CD14-positive monocyte (primary cell): ENCODE results near the gene DMXL2. TPM values are rescaled to one million over a fixed set of nuclear protein-coding genes. Genes with fewer than 3 reads are reported as not detected.

Experiments used
- DNase-seq, 3 donors: peaks; one replicate each; pipeline ENCODE4 v3.0.0-alpha.2; 2011 to 2022
- H2AFZ ChIP-seq: 2 replicates; pipeline ENCODE4 v1.6.0; 2012; ENCODE audit warnings: mild to moderate bottlenecking, low read depth, low read length, inconsistent platforms; ENCODE audit not compliant: insufficient read depth, poor library complexity, severe bottlenecking
- H3K27ac ChIP-seq, 2 donors: 1 replicate in 1 of 2; 2 replicates in 1 of 2; pipeline ENCODE4 v1.5.1; 2012 to 2013; ENCODE audit warnings: low read length in 2 of 2, control low read depth in 1 of 2, inconsistent platforms in 1 of 2, low read depth in 1 of 2, mild to moderate bottlenecking in 1 of 2
- H3K27me3 ChIP-seq, 2 donors: one replicate each; pipeline versions ENCODE4 v1.6.0 to v1.6.1; 2011 to 2013; ENCODE audit warnings: low read length in 2 of 2; ENCODE audit not compliant: control insufficient read depth in 2 of 2, insufficient read depth in 2 of 2
- H3K36me3 ChIP-seq, 2 donors: replicated peaks in 1 of 2; 1 replicate in 1 of 2; 2 replicates in 1 of 2; pipeline versions ENCODE4 v1.5.1 to v1.6.1; 2012 to 2013; ENCODE audit warnings: low read length in 2 of 2, control low read depth in 1 of 2, inconsistent platforms in 1 of 2, mild to moderate bottlenecking in 1 of 2; ENCODE audit not compliant: insufficient read depth in 2 of 2, control insufficient read depth in 1 of 2
- H3K4me1 ChIP-seq, 2 donors: 1 replicate in 1 of 2; 2 replicates in 1 of 2; pipeline versions ENCODE4 v1.5.1 to v1.6.1; 2012 to 2013; ENCODE audit warnings: low read length in 2 of 2, control low read depth in 1 of 2, inconsistent platforms in 1 of 2, mild to moderate bottlenecking in 1 of 2, moderate library complexity in 1 of 2; ENCODE audit not compliant: insufficient read depth in 2 of 2, control insufficient read depth in 1 of 2
- H3K4me2 ChIP-seq: replicated peaks from 2 replicates; pipeline ENCODE3; 2012; ENCODE audit warnings: low read length, moderate library complexity, mild to moderate bottlenecking; ENCODE audit not compliant: poor library complexity, severe bottlenecking; ENCODE audit errors: extremely low read depth
- H3K4me3 ChIP-seq, 3 experiments: fragments of 200-600 bp in 1 of 3; sonication (generic) in 1 of 3; replicated peaks in 1 of 3; 1 replicate in 2 of 3; 2 replicates in 1 of 3; pipeline ENCODE4 v1.5.1; 2011 to 2013; ENCODE audit warnings: low read length in 3 of 3, mild to moderate bottlenecking in 3 of 3, control low read depth in 2 of 3, low read depth in 2 of 3, inconsistent platforms in 1 of 3, moderate library complexity in 1 of 3
- H3K79me2 ChIP-seq: 2 replicates; pipeline ENCODE4 v1.6.0; 2012; ENCODE audit warnings: mild to moderate bottlenecking, control low read depth, inconsistent platforms, low read length, moderate library complexity; ENCODE audit not compliant: insufficient read depth
- H3K9ac ChIP-seq: 2 replicates; pipeline ENCODE4 v1.6.0; 2017; ENCODE audit warnings: low read length, mild to moderate bottlenecking; ENCODE audit not compliant: insufficient read depth, poor library complexity, severe bottlenecking
- H3K9me3 ChIP-seq, 2 donors: replicated peaks in 1 of 2; 1 replicate in 1 of 2; 2 replicates in 1 of 2; pipeline versions ENCODE4 v1.5.1 to v1.6.1; 2012 to 2013; ENCODE audit warnings: low read length in 2 of 2, control low read depth in 1 of 2; ENCODE audit not compliant: control insufficient read depth in 1 of 2, insufficient read depth in 1 of 2
- H4K20me1 ChIP-seq: 2 replicates; pipeline ENCODE4 v1.6.0; 2012; ENCODE audit warnings: mild to moderate bottlenecking, low read length, control low read depth, moderate library complexity; ENCODE audit not compliant: insufficient read depth
- H3K27ac Mint-ChIP-seq, 7 donors: one replicate each; pipeline ENCODE4 v1.8.0; 2020; ENCODE audit warnings: mild to moderate bottlenecking in 7 of 7, mixed read lengths in 7 of 7, moderate library complexity in 6 of 7, inconsistent platforms in 2 of 7
- H3K27me3 Mint-ChIP-seq, 3 donors: one replicate each; pipeline ENCODE4 v1.8.0; 2021 to 2022; ENCODE audit warnings: low read depth in 3 of 3, mild to moderate bottlenecking in 3 of 3, mixed read lengths in 3 of 3, moderate library complexity in 3 of 3, inconsistent platforms in 1 of 3
- H3K36me3 Mint-ChIP-seq, 2 donors: one replicate each; pipeline ENCODE4 v1.8.0; 2020; ENCODE audit warnings: mixed read lengths in 2 of 2, inconsistent platforms in 1 of 2, mild to moderate bottlenecking in 1 of 2
- H3K4me1 Mint-ChIP-seq: one replicate; pipeline ENCODE4 v1.8.0; 2020; ENCODE audit warnings: mild to moderate bottlenecking, mixed read lengths
- H3K4me3 Mint-ChIP-seq, 2 donors: one replicate each; pipeline ENCODE4 v1.8.0; 2020; ENCODE audit warnings: mild to moderate bottlenecking in 2 of 2, mixed read lengths in 2 of 2, moderate library complexity in 1 of 2
- H3K9me3 Mint-ChIP-seq, 7 donors: one replicate each; pipeline ENCODE4 v1.8.0; 2020 to 2022; ENCODE audit warnings: mixed read lengths in 7 of 7, mild to moderate bottlenecking in 6 of 7, moderate library complexity in 6 of 7, inconsistent platforms in 2 of 7
- WGBS: methylation state at CpG from one replicate; pipeline ENCODE4 v1.1.5; 2013; ENCODE audit warnings: missing lambda C conversion rate; ENCODE audit not compliant: insufficient coverage; 5-methylcytosine and 5-hydroxymethylcytosine counted together
- intact Hi-C, 2 donors: fragments of 100-400 bp; cut with micrococcal nuclease; formaldehyde crosslinking; loops; one replicate each; pipeline versions ENCODE4 v1.15.0 to v1.15.1; 2023
- polyA plus RNA-seq, 3 donors: library from polyadenylated mRNA; depleted of rRNA in 1 of 3; unstranded in 2 of 3; stranded (reverse) in 1 of 3; fragments of 300-500 nt in 2 of 3; fragments of >200 nt in 1 of 3; fragmentation: Illumina TruSeq in 2 of 3; gene quantifications; 1 replicate in 2 of 3; 2 replicates in 1 of 3; pipeline ENCODE4 v1.2.3, GENCODE V29; 2012 to 2021
- TF ChIP-seq, protein P1 (sequence below): fragments of 200-600 bp; IDR thresholded peaks from one replicate; pipeline ENCODE4 v1.8.0; 2022; ENCODE audit warnings: antibody characterized with exemption, mild to moderate bottlenecking

The DMXL2 gene
- polyA plus RNA-seq, 3 donors, result 29.1 to 449 (median 45.5) TPM

- intact Hi-C loops, result loop anchor here in 1 of 2 donors (5.0 kb wide), 1 partner anchor 238 kb away; no protein-coding TSS in a partner anchor
- Histone ChIP-seq H2AFZ (no peak overlapping the region), H3K27ac (no peak overlapping the region), H4K20me1 (peaks cover 50% of the 10 kb centered on the region), H3K4me1 (peaks cover 2 to 6% of the 10 kb centered on the region in 2 donors), H3K36me3 (peaks cover 75 to 94% of the 10 kb centered on the region in 2 donors), H3K9ac (no peak overlapping the region), H3K4me2 (no peak overlapping the region), H3K79me2 (no peaks in the 10 kb centered on the region), H3K9me3 (no peaks in the 10 kb centered on the region), H3K27me3 (no peaks in the 10 kb centered on the region), H3K4me3 (no peak overlapping the region)
- H3K27me3 Mint-ChIP-seq, result peaks cover 0 to 1% (median 0%) of the 10 kb centered on the region in 3 donors
- DNase-seq, result no peak
- H3K4me1 Mint-ChIP-seq, result peaks cover 10% of the 10 kb centered on the region
- H3K9me3 Mint-ChIP-seq, result peaks cover 0 to 9% (median 2%) of the 10 kb centered on the region in 7 donors
- H3K27ac Mint-ChIP-seq, result peak overlapping the region in 1 of 7 donors; percentile 36
- H3K4me3 Mint-ChIP-seq, result no peak overlapping the region
- TF ChIP-seq, protein P1, sequence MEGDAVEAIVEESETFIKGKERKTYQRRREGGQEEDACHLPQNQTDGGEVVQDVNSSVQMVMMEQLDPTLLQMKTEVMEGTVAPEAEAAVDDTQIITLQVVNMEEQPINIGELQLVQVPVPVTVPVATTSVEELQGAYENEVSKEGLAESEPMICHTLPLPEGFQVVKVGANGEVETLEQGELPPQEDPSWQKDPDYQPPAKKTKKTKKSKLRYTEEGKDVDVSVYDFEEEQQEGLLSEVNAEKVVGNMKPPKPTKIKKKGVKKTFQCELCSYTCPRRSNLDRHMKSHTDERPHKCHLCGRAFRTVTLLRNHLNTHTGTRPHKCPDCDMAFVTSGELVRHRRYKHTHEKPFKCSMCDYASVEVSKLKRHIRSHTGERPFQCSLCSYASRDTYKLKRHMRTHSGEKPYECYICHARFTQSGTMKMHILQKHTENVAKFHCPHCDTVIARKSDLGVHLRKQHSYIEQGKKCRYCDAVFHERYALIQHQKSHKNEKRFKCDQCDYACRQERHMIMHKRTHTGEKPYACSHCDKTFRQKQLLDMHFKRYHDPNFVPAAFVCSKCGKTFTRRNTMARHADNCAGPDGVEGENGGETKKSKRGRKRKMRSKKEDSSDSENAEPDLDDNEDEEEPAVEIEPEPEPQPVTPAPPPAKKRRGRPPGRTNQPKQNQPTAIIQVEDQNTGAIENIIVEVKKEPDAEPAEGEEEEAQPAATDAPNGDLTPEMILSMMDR, result no peak
- H3K36me3 Mint-ChIP-seq, result peaks cover 77 to 94% of the 10 kb centered on the region in 2 donors
- no CpG with 5 or more reads among the region's 4 CpGs for WGBS
Observed at GRCh38 chr15:51533672-51534398, 88.7 kb downstream of the DMXL2 start.

GRCh38 chr15:51526955-51527354 is 95.6 kb downstream of the DMXL2 start:
- no peak overlapping the region for H3K4me3 ChIP-seq
- peaks cover 0 to 1% (median 0%) of the 10 kb centered on the region in 3 donors for H3K27me3 Mint-ChIP-seq
- H4K20me1 ChIP-seq, result peaks cover 96% of the 10 kb centered on the region
- peaks cover 0 to 3% of the 10 kb centered on the region in 2 donors for H3K9me3 ChIP-seq
- DNase-seq, result no peak
- H3K4me2 ChIP-seq, result no peak overlapping the region
- no CpG with 5 or more reads among the region's 5 CpGs for WGBS
- no peak overlapping the region for H2AFZ ChIP-seq
- no peak overlapping the region for H3K4me3 Mint-ChIP-seq
- H3K36me3 Mint-ChIP-seq, result peaks cover 82 to 98% of the 10 kb centered on the region in 2 donors
- peaks cover 52 to 94% of the 10 kb centered on the region in 2 donors for H3K36me3 ChIP-seq
- TF ChIP-seq, protein P1, result no peak
- H3K27ac ChIP-seq, result no peak overlapping the region
- H3K4me1 Mint-ChIP-seq, result peaks cover 11% of the 10 kb centered on the region
- H3K9ac ChIP-seq, result no peak overlapping the region
- H3K79me2 ChIP-seq, result no peaks in the 10 kb centered on the region
- H3K9me3 Mint-ChIP-seq, result peaks cover 1 to 15% (median 8%) of the 10 kb centered on the region in 7 donors
- intact Hi-C loops, result no loop called here
- H3K4me1 ChIP-seq, result peaks cover 2 to 6% of the 10 kb centered on the region in 2 donors
- no peaks in the 10 kb centered on the region for H3K27me3 ChIP-seq
- H3K27ac Mint-ChIP-seq, result no peak overlapping the region
